ENCODE measurements around the gene PHYHIPL. TPM values are rescaled to one million over a fixed set of nuclear protein-coding genes. Genes with fewer than 3 reads are reported as not detected.

Gene PHYHIPL
- total and polyA plus RNA-seq, 2 donors (not counting 3 experiments of a cell fraction or from before 2014, with no cell fraction given), result not detected

DNA sequence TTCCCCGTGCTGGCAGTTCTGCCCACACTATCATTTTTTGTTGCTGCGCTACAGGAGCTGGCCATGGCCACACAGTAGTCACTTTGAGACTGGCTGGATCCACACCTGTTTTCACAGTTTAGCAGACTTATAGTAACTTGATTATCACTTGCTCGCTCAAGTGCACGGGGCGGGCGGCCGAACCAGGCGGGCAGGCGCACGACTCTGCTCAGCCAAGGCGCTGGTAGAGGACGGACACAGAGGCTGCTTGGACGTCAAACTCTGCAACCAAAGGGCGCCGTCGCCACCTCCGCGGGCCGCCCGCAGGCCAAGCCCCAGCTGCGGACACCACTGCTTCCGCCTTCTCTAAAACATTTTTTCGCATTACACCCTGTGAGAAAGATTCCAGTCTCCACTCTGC is 38.4 kb upstream of the PHYHIPL start:
- H4K20me1 ChIP-seq (replicated peaks; ENCODE audit: control insufficient read depth, extremely low read depth, insufficient read depth, low read length), result no peaks in the 10 kb centered on the region
- dilution Hi-C loops (cut with MboI; ENCODE audit: extremely low pct_ligation_motif_present, low sequenced_read_pairs), result no loop called here
- CTCF ChIA-PET, result no interaction called here
- no peaks in the 10 kb centered on the region for H3K4me1 ChIP-seq (ENCODE audit: control insufficient read depth, extremely low read depth, insufficient read depth, low read length)
- no peak for TF ChIP-seq POLR2A (IDR thresholded peaks at IDR 0.05; ENCODE audit: low read depth, low read length)
- TF ChIP-seq FOS (IDR thresholded peaks at IDR 0.05; ENCODE audit: borderline replicate concordance, insufficient read depth, low read length), result no peak
- TF ChIP-seq CTCF (IDR thresholded peaks at IDR 0.05; ENCODE audit: extremely low read depth in 1 of 2, insufficient read depth in 1 of 2, low read depth in 1 of 2, low read length in 2 of 2), result no peak
- TF ChIP-seq MYC (IDR thresholded peaks at IDR 0.05; ENCODE audit: low read depth, low read length), result no peak
- TF ChIP-seq, protein P1, sequence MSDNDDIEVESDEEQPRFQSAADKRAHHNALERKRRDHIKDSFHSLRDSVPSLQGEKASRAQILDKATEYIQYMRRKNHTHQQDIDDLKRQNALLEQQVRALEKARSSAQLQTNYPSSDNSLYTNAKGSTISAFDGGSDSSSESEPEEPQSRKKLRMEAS (IDR thresholded peaks at IDR 0.05; ENCODE audit: insufficient read depth, insufficient read length), result no peak
- no peak for TF ChIP-seq POLR2AphosphoS5 (IDR thresholded peaks at IDR 0.05; ENCODE audit: insufficient read depth, low read depth, low read length)
- no peak for TF ChIP-seq JUN (IDR thresholded peaks at IDR 0.05; ENCODE audit: borderline replicate concordance, insufficient read depth, insufficient read length, low read depth)
- TF ChIP-seq EZH2 (IDR thresholded peaks at IDR 0.05; ENCODE audit: borderline replicate concordance, low read depth, low read length, severe bottlenecking), result no peak
- TF ChIP-seq GATA2 (IDR thresholded peaks at IDR 0.05; ENCODE audit: insufficient read depth, insufficient read length, low read depth, low read length), result no peak
- H3K27me3 ChIP-seq (ENCODE audit: control insufficient read depth in 2 of 2, insufficient read depth in 2 of 2, low read length in 2 of 2), result no peaks in the 10 kb centered on the region
- FAIRE-seq (no peak), DNase-seq (ENCODE audit: low read depth, low spot score) (no peak)
- no peak overlapping the region for H3K27ac ChIP-seq (ENCODE audit: insufficient read depth, low read depth, low read length)
- no peaks in the 10 kb centered on the region for H3K36me3 ChIP-seq (ENCODE audit: control insufficient read depth in 2 of 2, extremely low read depth in 1 of 2, insufficient read depth in 2 of 2, low read length in 2 of 2)
- H3K4me3 ChIP-seq (replicated peaks in 1 of 3; ENCODE audit: insufficient read depth in 1 of 3, low read depth in 1 of 3, low read length in 3 of 3), result no peak overlapping the region
- H3K4me2 ChIP-seq (ENCODE audit: insufficient read depth, low read length), result no peak overlapping the region
- no peaks in the 10 kb centered on the region for H3K9me3 ChIP-seq (replicated peaks; ENCODE audit: control insufficient read depth, insufficient read depth, low read length)
- no TSS peak for BruUV-seq (replicated peaks)
- intact Hi-C loops (cut with micrococcal nuclease), result no loop called here
- no peaks in the 10 kb centered on the region for H3K9me1 ChIP-seq (replicated peaks; ENCODE audit: control insufficient read depth, extremely low read depth, insufficient read depth, low read length)
- no peaks in the 10 kb centered on the region for H3K79me2 ChIP-seq (ENCODE audit: control insufficient read depth, insufficient read depth, low read length)
- H3K9ac ChIP-seq (replicated peaks; ENCODE audit: extremely low read depth, insufficient read depth, low read length), result no peak overlapping the region
- POLR2A ChIA-PET, result no interaction called here
- H2AFZ ChIP-seq (ENCODE audit: low read depth, low read length), result no peak overlapping the region

Data from endothelial cell of umbilical vein (primary cell).